SK-N-SH treated with all-trans-retinoic acid at 6 μM for 48 hours (cell line): ENCODE results near the gene LCE1D.
A peak's percentile ranks its signal among the peaks of the same experiment; 100 is the strongest.

Experiments used
- ATAC-seq: fragments of 200-7000 bp; cut with Tn5 transposase; 3 replicates; pipeline ENCODE4 v1.9.1; 2020; ENCODE audit warnings: mild to moderate bottlenecking, moderate library complexity
- ARNTL ChIP-seq: fragments of 450-650 bp; formaldehyde crosslinking; IDR thresholded peaks from 2 replicates; pipeline ENCODE4 v1.5.0; 2020; ENCODE audit warnings: low read depth, mild to moderate bottlenecking, moderate library complexity, borderline replicate concordance
- BACH2 ChIP-seq: fragments of 250-450 bp; sonication (Bioruptor Pico); IDR thresholded peaks from 2 replicates; pipeline ENCODE4 v1.9.0; 2021; ENCODE audit warnings: mild to moderate bottlenecking, borderline replicate concordance
- CREB5 ChIP-seq: fragments of 250-450 bp; sonication (Bioruptor Pico); IDR thresholded peaks from 2 replicates; pipeline ENCODE4 v1.5.1; 2020; ENCODE audit warnings: low read depth, mild to moderate bottlenecking, moderate library complexity
- CSDC2 ChIP-seq: fragments of 250-450 bp; sonication (Bioruptor Pico); IDR thresholded peaks from 2 replicates; pipeline ENCODE4 v1.5.0; 2020; ENCODE audit warnings: mild to moderate bottlenecking, moderate library complexity
- ESRRG ChIP-seq: fragments of 250-450 bp; sonication (Bioruptor Pico); IDR thresholded peaks from 2 replicates; pipeline ENCODE4 v1.6.1; 2021; ENCODE audit warnings: mild to moderate bottlenecking
- GLIS3 ChIP-seq: fragments of 250-450 bp; sonication (Bioruptor Pico); IDR thresholded peaks from 2 replicates; pipeline ENCODE4 v1.5.0; 2020; ENCODE audit warnings: mild to moderate bottlenecking, moderate library complexity
- ISL1 ChIP-seq: fragments of 250-450 bp; sonication (Bioruptor Pico); IDR thresholded peaks from 2 replicates; pipeline ENCODE4 v2.1.2; 2022; ENCODE audit warnings: mild to moderate bottlenecking, moderate library complexity
- OSR1 ChIP-seq: fragments of 250-450 bp; sonication (Bioruptor Pico); IDR thresholded peaks from 2 replicates; pipeline ENCODE4 v1.8.0; 2022; ENCODE audit warnings: moderate library complexity, mild to moderate bottlenecking, inconsistent platforms
- PATZ1 ChIP-seq: fragments of 250-450 bp; sonication (Bioruptor Pico); IDR thresholded peaks from 2 replicates; pipeline ENCODE4 v1.8.0; 2020; ENCODE audit warnings: mild to moderate bottlenecking, moderate library complexity, borderline replicate concordance
- PPARA ChIP-seq: fragments of 250-450 bp; sonication (Bioruptor Pico); IDR thresholded peaks from 2 replicates; pipeline ENCODE4 v1.5.0; 2020; ENCODE audit warnings: mild to moderate bottlenecking, borderline replicate concordance
- RARB ChIP-seq: fragments of 250-450 bp; sonication (Bioruptor Pico); IDR thresholded peaks from 2 replicates; pipeline ENCODE4 v1.8.0; 2021; ENCODE audit warnings: mild to moderate bottlenecking, moderate library complexity
- SNAI2 ChIP-seq: fragments of 250-450 bp; sonication (Bioruptor Pico); IDR thresholded peaks from 2 replicates; pipeline ENCODE4 v1.5.0; 2020; ENCODE audit warnings: mild to moderate bottlenecking, moderate library complexity
- TCF4 ChIP-seq: fragments of 250-450 bp; sonication (Bioruptor Pico); IDR thresholded peaks from 2 replicates; pipeline ENCODE4 v1.8.0; 2021; ENCODE audit warnings: mild to moderate bottlenecking, moderate library complexity, borderline replicate concordance
- TOX ChIP-seq: fragments of 250-450 bp; sonication (Bioruptor Pico); IDR thresholded peaks from 2 replicates; pipeline ENCODE4 v1.8.0; 2021; ENCODE audit warnings: mild to moderate bottlenecking, moderate library complexity, borderline replicate concordance
- TSHZ2 ChIP-seq: fragments of 250-450 bp; sonication (Bioruptor Pico); IDR thresholded peaks from 2 replicates; pipeline ENCODE4 v1.5.0; 2020; ENCODE audit warnings: mild to moderate bottlenecking, moderate library complexity
- ZC3H10 ChIP-seq: fragments of 250-450 bp; sonication (Bioruptor Pico); IDR thresholded peaks from 2 replicates; pipeline ENCODE4 v1.5.1; 2021; ENCODE audit warnings: mild to moderate bottlenecking, moderate library complexity
- ZFP3 ChIP-seq: fragments of 250-450 bp; sonication (Bioruptor Pico); IDR thresholded peaks from 2 replicates; pipeline ENCODE4 v1.5.0; 2020; ENCODE audit warnings: mild to moderate bottlenecking, moderate library complexity
- ZNF8 ChIP-seq: fragments of 450-650 bp; formaldehyde crosslinking; IDR thresholded peaks from 2 replicates; pipeline ENCODE4 v1.5.0; 2020; ENCODE audit warnings: mild to moderate bottlenecking, moderate library complexity
- TF ChIP-seq, protein P1 (sequence below): fragments of 250-450 bp; sonication (Bioruptor Pico); IDR thresholded peaks from 2 replicates; pipeline ENCODE4 v1.5.1; 2021; ENCODE audit warnings: mild to moderate bottlenecking, moderate library complexity
- TF ChIP-seq, protein P2 (sequence below): fragments of 250-450 bp; sonication (Bioruptor Pico); IDR thresholded peaks from 2 replicates; pipeline ENCODE4 v1.8.0; 2021; ENCODE audit warnings: low read depth, mild to moderate bottlenecking, moderate library complexity, borderline replicate concordance

Gene LCE1D

DNA sequence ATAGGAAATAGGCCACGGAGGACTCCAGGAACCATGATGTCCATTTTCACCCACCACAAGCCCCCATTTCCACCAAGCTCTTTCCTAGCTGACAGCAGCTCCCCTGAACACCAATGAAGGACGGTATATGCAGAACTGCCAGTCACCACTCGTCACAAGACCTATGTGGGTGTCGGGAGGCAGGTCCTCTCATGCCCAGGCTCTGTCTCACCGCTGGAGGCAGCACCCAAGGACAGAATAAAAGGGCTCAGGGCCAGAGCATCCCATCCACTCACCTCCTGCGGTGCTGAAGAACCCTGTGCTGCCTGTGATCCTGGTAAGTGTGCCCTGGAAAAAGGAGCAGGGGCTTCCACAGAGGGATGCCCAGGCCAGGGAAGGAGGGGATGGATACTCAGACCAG lies 21.6 kb upstream of the LCE1D start, which contains the start of gene LCE1F:
LCE1F (plus strand) TSS at position 266 of the 400 bp plus-strand sequence. CDS start 1,232 bp downstream, outside the sequence.
- TF ChIP-seq, protein P1, sequence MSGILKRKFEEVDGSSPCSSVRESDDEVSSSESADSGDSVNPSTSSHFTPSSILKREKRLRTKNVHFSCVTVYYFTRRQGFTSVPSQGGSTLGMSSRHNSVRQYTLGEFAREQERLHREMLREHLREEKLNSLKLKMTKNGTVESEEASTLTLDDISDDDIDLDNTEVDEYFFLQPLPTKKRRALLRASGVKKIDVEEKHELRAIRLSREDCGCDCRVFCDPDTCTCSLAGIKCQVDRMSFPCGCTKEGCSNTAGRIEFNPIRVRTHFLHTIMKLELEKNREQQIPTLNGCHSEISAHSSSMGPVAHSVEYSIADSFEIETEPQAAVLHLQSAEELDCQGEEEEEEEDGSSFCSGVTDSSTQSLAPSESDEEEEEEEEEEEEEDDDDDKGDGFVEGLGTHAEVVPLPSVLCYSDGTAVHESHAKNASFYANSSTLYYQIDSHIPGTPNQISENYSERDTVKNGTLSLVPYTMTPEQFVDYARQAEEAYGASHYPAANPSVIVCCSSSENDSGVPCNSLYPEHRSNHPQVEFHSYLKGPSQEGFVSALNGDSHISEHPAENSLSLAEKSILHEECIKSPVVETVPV (CRISPR knock-in tag), result no peak
- TF ChIP-seq TCF4 (CRISPR knock-in tag) (no peak), ZFP3 (CRISPR knock-in tag) (no peak), RARB (CRISPR knock-in tag) (no peak), TSHZ2 (CRISPR knock-in tag) (no peak), TOX (CRISPR knock-in tag) (no peak), ESRRG (no peak), CREB5 (no peak), GLIS3 (CRISPR knock-in tag) (no peak), BACH2 (CRISPR knock-in tag) (no peak), OSR1 (CRISPR knock-in tag) (no peak), ZNF8 (no peak), CSDC2 (no peak), ZC3H10 (CRISPR knock-in tag) (no peak), ARNTL (CRISPR knock-in tag) (no peak), PATZ1 (no peak)
- TF ChIP-seq, protein P2, sequence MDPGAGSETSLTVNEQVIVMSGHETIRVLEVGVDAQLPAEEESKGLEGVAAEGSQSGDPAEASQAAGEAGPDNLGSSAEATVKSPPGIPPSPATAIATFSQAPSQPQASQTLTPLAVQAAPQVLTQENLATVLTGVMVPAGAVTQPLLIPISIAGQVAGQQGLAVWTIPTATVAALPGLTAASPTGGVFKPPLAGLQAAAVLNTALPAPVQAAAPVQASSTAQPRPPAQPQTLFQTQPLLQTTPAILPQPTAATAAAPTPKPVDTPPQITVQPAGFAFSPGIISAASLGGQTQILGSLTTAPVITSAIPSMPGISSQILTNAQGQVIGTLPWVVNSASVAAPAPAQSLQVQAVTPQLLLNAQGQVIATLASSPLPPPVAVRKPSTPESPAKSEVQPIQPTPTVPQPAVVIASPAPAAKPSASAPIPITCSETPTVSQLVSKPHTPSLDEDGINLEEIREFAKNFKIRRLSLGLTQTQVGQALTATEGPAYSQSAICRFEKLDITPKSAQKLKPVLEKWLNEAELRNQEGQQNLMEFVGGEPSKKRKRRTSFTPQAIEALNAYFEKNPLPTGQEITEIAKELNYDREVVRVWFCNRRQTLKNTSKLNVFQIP (CRISPR knock-in tag), result no peak
- no peak for ATAC-seq

- ATAC-seq, result no peak
- no peak for TF ChIP-seq ARNTL (CRISPR knock-in tag)
These were observed 20.2 kb upstream of the LCE1D start for GRCh38 chr1:152776361-152776760.

DNA sequence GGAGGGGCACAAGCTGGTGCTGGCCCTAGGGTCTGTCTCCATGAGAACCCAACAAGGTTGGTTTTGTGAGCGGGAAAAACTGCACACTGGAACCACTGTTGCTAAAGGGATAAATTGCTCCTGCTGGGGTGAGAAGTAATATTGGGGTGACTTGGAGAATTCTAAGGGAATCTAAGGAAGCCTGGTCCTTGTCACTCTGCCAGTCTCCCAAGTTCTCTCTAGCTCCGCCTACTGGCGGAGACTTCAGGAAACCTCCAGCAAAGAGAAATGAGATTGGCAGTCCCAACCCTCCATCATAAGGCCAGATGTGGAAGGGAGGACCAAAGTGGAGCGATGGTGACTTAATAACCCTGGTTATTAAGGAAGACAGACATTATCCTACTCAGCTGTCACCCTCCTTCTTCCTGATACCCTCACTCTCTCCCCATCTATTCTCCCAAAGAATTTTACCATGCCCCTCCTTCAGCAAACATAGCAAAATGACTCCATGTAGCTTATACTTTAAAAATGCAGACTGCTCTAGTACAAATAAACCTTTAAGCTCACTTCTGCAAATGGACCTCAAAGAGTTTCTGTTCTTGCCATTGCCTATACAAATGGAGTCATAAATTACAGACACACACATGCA lies 18.9 kb upstream of the LCE1D start:
- TF ChIP-seq RARB (CRISPR knock-in tag), result no peak
- no peak for TF ChIP-seq TOX (CRISPR knock-in tag)
- TF ChIP-seq ZC3H10 (CRISPR knock-in tag), result no peak
- no peak for TF ChIP-seq TCF4 (CRISPR knock-in tag)
- TF ChIP-seq ARNTL (CRISPR knock-in tag), result no peak
- TF ChIP-seq, protein P1 (CRISPR knock-in tag), result no peak
- no peak for TF ChIP-seq GLIS3 (CRISPR knock-in tag)
- no peak for TF ChIP-seq ISL1 (CRISPR knock-in tag)
- no peak for TF ChIP-seq PATZ1
- TF ChIP-seq CSDC2, result no peak
- TF ChIP-seq ZFP3 (CRISPR knock-in tag), result no peak
- TF ChIP-seq OSR1 (CRISPR knock-in tag), result no peak
- no peak for TF ChIP-seq BACH2 (CRISPR knock-in tag)
- no peak for TF ChIP-seq SNAI2 (CRISPR knock-in tag)
- no peak for TF ChIP-seq PPARA (CRISPR knock-in tag)
- TF ChIP-seq, all 23 proteins: peak for 0
- peak; percentile 63 for ATAC-seq
